ENCODE measurements around the gene TAF11L6.
"Not testable (repeated sequence)": the region's sequence is repeated elsewhere in the genome, so short reads cannot be mapped to it uniquely, and the experiment has no call there.

DNA sequence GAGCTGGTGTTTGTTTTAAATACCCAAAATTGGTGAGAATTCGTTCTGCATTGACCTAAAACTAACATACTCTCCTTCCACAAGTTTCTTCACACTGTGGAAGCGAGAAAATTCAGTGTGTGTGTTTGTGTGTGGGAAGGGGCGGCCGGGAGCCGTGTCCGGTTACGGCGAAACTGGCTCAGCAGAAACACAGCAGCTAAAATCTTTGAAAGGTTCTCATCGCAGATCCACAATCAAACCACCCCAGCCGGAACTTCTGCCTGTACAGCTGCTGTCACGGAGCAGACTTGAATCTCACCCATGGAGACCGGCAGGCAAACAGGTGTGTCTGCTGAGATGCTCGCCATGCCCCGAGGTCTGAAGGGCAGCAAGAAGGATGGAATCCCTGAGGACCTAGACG is at the start of gene TAF11L6:
- not testable (repeated sequence) for TF ChIP-seq EZH2phosphoT487 (IDR thresholded peaks at IDR 0.05; ENCODE audit: low read depth)
- TF ChIP-seq, protein P1, sequence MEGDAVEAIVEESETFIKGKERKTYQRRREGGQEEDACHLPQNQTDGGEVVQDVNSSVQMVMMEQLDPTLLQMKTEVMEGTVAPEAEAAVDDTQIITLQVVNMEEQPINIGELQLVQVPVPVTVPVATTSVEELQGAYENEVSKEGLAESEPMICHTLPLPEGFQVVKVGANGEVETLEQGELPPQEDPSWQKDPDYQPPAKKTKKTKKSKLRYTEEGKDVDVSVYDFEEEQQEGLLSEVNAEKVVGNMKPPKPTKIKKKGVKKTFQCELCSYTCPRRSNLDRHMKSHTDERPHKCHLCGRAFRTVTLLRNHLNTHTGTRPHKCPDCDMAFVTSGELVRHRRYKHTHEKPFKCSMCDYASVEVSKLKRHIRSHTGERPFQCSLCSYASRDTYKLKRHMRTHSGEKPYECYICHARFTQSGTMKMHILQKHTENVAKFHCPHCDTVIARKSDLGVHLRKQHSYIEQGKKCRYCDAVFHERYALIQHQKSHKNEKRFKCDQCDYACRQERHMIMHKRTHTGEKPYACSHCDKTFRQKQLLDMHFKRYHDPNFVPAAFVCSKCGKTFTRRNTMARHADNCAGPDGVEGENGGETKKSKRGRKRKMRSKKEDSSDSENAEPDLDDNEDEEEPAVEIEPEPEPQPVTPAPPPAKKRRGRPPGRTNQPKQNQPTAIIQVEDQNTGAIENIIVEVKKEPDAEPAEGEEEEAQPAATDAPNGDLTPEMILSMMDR (IDR thresholded peaks at IDR 0.05; ENCODE audit: low read depth, low read length) = not testable (repeated sequence)
